GM19023 (cell line): ENCODE results near the gene KANSL1.

Experiments
- ATAC-seq: cut with Tn5 transposase; IDR thresholded peaks from one replicate; pipeline ENCODE4 v1.9.1; 2021; ENCODE audit warnings: mild to moderate bottlenecking, moderate library complexity; ENCODE audit not compliant: unreplicated experiment

Gene KANSL1

DNA sequence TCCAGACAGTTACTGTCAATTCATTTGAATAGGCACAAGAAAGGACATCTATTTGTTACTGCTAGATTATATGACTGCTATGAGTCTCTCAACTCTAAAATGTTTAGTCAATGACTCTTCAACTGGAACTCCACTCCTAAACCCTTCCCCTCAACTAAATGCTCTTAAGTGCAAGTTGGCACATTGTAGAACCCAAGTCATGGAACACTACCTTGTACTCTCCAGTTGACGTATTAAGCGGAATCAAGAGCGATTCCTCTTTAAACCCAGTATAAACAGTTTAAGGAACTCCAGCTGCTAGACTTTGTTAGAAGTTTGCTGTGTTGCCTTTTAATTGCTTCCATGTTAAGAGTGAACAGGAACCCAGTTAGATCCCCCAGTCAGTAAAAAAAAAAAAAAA is 149.6 kb downstream of the KANSL1 start:
- no peak for ATAC-seq

DNA sequence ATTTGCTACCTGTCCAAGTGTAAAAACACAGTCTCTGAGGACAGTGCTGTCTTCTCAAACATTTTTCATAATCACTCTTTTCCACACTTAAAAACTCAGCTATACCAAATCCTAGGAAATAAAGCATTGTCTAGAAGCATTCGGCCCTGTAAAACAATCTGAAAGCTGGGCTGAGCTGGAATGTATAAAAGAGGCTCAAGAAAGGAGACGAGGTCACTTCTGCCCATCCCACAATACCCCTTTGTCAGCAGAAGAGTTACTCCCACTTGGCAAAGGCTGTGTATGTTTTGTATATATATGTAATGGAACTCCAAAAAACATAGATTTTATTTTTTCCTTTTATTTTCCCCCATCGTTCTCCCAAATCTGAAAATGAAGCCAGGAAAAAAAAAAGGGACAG is 150.3 kb downstream of the KANSL1 start:
- no peak for ATAC-seq

DNA sequence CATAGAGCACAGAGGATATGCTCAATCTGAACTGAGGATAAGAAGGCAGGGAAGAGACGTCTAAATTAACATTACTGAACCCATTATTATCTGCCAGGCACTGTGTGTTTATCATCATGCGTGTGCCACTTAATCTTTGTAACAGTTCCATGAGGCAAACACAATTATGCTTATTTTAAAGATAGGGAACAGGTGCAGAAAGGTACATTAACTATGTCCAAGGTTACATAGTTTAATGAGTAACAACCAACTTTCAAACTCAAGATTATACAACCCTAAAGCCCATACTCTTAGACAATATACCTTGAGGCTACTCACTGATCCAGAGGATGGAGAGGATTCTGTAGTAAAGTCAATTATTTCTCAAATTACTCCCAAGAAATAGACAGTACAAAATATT is 151.0 kb downstream of the KANSL1 start:
- no peak for ATAC-seq

DNA sequence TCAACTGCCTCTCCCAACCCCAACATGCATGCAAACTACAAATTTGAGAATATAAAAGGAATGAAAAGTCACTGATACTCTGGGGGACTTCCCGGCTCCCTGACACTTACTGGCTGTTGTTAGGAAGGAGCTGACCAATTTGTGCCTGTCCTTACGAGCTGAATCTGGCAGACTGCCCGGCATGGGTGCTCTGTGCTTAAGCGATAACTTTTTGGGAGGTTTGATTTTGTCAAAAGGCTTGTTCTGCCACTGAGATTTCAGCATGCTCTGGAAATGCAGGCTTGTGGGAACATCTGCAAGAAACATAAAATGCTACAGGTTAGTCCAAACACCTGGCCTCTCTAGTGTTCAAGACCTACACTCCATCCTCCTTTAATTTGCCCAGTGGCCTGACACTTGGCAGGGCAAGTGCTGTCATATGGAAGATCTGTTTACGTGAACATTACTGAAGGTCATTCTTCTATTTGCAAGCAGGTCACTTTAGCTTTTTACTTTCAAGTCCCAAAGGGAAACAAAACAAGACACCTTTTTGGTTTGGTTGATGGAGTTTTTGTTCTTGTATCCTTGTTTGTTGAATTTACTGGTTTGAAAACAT is 153.5 kb downstream of the KANSL1 start:
- no peak for ATAC-seq

DNA sequence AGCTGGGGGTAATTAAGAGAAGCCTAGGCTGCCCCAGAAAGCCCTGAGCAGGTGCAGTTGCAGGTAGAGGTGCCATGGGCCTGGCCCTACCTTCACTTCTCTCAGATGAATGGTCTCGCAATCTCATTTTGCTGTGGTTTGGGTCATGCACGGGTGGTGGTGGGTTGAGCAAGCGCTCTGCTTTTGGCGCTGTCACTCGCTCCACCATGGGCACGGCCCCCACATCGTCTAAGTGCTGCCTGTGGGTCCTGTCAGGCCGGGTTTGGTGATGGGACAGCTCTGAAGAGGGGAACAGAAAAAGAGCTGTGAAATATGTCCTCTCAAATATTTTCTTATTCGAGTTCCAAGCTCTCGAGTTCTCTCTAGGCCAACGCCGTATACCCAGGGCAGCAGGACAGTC is 154.3 kb downstream of the KANSL1 start:
- ATAC-seq: no peak

DNA sequence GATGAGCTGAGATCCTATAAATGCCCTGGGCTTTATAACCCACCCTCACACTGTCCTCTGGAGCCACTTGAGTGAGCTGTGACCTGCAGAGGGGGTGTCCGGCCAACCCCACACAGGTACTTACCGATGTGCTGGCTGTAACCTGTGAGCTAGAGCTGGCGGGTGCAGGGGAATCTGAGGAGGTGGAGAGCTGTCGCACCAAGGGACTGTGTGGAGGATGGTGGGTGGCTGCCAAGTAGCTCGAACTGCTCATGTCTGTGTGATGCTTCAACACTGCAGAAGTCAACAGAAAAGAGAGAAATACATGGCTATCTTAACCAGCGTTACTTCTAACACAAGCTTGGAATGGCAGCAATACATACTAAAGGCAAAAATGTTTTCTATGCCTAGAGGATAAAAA is 154.8 kb downstream of the KANSL1 start:
- ATAC-seq: no peak

DNA sequence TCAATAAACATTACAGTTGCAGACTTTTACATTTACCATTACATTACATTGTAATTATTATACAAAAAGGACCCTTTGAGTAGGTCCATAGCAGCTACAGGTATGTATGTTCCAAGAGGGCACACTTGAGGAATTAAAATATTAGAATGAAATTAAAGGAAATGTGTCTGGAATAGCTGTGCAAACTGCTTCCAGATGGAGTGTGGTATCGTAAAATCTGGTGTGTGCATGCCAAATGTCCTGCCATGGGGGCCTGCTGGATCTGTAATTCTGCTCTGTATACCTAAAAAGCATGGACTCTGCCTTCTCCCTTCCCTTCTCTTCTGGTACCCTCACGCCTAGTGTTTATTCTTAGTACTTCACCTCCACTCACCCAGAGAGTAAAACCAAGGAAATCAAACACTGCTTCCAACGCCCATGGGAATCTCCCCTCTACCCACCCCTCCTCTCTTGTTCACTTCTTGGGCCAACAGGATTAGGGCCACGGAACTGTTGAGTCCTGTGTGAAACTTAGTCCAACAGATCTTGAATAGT is 155.4 kb downstream of the KANSL1 start:
- no peak for ATAC-seq

DNA sequence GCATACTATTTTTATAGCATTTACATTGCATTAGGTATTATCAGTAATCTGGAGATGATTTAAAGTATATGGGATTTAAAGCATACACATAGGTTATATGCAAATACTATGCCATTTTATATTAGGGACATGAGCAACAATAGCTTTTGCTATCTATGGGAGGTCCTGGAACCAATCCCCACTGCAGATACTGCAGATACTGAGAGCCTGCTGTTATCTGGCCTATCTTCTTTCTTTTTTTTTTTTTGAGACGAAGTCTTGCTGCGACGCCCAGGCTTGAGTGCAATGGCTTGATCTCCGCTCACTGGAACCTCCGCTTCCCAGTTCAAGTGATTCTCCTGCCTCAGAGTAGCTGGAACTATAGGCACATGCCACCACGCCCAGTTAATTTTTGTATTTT is 156.7 kb downstream of the KANSL1 start:
- no peak for ATAC-seq

DNA sequence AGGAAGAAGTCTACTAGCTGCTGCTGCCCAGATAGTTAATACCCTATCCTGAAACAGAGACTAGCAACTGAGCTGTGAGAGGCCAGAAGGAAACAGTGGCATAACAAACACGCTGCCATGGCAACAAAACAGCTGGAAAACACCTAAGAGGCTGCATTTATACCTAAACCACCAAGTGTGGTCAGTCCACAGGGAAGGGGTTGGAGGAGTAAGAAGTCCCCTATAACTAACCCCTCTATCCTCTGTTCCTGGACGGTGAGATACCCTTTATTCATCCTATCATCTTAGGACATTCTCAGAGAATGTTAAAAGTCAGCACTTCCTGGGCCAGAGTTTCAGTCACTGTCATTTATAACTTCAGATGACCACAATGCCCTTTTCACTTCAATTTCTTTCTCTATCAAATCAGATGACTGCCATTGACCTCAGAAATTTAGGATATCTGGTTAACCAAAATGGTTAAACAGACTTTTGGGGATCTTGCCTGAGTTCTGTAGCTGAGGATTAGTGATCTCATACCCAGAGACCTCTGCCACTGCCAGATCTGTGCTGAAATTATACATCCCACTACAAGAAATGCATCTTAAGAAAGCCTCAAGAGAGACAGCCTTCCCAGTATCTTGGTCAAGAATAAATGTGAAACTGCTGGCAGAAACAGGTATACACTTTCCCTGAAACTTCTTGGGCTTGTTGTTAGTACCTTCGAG is 158.0 kb downstream of the KANSL1 start:
- ATAC-seq: no peak

DNA sequence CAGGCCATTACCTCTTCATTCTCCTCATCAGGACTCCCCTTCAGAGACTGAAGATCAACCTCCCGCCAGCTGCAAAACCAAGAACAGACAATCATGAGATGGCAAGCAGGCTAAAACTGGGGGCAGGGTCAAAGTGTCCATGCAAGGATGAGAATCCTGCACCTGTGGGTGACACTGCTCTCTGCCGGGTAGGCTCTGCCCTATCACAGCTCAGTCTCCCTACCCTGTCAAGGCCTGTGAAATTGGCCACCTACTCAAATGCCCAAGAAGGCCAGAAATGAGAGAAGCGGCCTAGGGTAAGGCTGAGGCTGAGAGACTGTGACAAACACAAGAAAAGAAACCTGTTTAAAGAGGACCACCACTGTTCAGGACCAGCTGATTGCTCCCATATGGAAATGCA is 159.8 kb downstream of the KANSL1 start:
- ATAC-seq: no peak

DNA sequence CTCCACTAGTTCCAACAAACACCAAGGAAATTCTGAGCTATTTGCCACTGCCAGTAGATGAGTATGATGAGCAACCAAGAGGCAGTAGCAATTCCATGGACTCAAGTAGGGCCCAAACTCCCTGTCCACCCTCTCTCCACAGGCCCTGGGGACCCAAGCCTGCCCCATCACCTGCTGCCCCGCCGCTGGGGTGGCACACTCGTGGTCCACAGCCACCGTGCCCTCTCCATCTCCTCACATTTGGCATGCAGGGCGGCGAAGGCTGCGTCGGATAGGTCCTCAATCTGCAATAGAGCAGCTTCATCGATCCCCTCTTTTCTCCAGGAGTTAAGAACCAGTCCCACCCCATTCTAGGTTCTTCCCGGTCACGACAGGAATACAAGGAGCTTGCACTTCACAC is 160.3 kb downstream of the KANSL1 start:
- no peak for ATAC-seq

DNA sequence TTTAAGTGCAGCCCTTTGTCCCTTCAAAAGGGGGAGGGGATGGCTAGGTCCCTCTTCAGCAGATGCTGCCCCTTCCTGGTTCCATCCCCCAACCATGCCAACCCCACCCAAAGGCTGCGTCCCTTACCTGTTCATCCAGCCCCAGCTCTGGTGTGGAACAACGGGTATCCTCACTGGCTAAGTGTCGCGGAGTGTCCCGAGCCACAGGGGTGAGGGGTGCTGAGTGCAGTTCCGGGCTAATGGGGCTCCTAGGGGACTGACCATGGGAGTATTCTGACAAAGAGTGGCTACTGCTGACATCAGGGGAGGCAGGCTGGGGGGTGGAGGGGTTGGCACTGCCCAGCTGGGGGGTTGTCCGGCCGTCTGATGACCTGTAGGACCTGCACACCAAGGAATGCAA is 161.3 kb downstream of the KANSL1 start:
- ATAC-seq: no peak

DNA sequence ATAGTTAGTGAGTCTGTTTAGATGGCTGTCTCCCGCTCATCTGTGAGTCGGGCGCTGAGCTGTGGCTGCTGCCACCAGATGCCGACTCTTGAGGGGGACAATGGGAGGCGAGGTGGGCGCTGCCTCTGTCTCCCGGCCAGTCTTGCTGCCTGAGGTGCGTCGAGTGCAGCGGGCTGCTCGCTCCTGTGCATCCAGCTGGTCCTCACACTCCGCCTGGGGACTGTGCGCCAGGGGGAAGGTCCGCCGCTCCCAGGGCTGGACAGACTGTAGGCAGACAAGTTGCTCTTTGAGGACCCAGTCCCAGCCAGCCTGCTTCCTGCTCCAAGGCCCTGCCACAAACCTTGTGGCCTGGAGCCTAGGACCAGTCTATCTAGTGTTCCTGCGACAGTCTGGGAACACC is 161.8 kb downstream of the KANSL1 start:
- ATAC-seq: no peak

DNA sequence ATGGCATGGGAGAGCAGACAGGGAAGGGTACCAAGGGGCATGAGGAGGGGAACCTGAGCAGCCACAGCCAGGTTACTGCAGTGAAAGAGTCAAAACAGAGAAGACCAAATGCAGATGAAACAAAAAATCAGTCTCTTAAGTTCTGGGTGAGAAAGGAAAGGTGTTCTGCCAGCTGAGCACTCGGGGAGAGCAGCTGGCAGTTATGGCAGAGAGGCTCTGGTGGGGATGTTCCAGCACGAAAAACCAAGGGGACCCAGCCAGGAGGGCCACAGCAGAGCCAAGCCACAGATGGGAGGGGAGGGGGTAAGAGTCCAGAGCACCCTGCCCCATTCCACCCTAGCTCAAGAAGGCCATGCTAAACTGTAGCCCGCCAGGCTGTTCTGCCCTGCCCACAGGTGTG is 162.5 kb downstream of the KANSL1 start:
- no peak for ATAC-seq

DNA sequence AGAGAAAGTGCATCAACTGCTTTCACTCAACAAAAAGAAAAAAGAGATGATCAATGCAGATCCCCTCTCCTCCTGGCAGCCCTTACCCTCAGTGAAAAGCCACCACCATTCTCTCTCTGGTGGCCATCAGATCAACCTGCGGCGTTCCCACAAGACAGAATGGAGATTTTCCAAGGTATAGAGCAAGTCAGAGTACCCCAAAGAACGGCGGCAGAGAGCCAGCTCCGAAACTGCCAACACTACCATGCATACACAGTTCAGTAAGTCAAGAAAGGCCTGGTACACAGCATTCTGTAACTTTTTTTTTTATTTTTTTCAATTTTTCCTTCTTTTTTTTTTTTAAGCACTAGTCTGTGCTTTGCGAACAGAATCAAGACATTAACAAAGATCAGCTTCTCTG is 163.6 kb downstream of the KANSL1 start:
- no peak for ATAC-seq

DNA sequence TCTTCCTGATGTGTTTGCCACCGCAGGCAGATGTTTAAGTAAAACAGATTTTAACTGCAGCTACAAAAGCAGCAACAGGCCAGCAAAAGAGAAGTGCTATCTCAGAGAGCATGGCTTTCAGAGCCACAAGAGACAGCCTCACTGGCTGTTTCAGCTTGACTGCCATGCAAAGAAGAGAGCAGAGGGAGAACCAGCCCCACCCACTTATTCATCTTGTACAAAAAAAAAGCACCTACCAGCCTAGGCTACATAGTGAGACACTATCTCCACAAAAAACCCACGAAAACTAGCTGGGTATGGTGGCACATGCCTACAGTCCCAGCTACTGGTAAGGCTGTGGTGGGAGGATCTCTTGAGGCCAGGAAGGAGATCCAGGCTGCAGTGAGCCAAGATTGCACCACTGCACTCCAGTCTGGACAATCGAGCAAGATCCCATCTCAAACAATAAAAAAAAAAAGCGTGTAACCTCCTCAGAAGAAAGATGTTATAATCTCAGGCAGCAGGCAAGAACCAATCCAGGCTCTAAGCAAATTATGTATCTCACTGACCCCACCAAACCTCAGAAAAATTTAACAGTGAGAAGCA is 164.2 kb downstream of the KANSL1 start:
- ATAC-seq: no peak

DNA sequence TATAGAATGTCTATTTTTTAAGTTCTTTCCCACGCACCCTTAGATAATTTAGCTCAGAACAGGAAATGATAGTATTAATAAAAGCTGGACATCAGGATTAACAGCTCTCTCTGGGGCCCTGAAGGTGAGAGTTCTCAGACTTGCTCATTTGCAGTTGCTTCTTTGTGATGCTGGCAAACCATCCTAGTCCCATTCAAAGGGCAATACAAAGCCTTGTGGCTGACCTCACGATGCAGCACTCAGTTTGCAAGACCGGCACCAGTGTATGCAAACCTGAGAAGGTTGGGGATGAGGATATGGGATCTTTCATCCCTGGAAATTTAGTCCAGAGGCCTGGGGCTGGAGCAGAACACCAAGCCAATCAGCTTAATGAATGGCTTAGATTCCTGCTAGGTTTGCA is 164.9 kb downstream of the KANSL1 start:
- no peak for ATAC-seq

DNA sequence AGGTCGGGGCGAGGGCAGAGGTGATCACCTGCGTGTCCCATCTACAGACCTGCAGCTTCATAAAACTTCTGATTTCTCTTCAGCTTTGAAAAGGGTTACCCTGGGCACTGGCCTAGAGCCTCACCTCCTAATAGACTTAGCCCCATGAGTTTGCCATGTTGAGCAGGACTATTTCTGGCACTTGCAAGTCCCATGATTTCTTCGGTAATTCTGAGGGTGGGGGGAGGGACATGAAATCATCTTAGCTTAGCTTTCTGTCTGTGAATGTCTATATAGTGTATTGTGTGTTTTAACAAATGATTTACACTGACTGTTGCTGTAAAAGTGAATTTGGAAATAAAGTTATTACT is 165.3 kb downstream of the KANSL1 start:
- ATAC-seq: no peak

DNA sequence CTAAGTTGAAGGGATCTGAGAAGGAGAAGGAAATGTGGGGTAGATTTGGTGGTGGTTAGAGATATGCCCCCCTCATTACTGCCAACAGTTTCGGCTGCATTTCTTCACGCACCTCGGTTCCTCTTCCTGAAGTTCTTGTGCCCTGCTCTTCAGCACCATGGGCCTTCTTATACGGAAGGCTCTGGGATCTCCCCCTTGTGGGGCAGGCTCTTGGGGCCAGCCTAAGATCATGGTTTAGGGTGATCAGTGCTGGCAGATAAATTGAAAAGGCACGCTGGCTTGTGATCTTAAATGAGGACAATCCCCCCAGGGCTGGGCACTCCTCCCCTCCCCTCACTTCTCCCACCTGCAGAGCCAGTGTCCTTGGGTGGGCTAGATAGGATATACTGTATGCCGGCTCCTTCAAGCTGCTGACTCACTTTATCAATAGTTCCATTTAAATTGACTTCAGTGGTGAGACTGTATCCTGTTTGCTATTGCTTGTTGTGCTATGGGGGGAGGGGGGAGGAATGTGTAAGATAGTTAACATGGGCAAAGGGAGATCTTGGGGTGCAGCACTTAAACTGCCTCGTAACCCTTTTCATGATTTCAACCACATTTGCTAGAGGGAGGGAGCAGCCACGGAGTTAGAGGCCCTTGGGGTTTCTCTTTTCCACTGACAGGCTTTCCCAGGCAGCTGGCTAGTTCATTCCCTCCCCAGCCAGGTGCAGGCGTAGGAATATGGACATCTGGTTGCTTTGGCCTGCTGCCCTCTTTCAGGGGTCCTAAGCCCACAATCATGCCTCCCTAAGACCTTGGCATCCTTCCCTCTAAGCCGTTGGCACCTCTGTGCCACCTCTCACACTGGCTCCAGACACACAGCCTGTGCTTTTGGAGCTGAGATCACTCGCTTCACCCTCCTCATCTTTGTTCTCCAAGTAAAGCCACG is 165.9 kb downstream of the KANSL1 start:
- no peak for ATAC-seq

DNA sequence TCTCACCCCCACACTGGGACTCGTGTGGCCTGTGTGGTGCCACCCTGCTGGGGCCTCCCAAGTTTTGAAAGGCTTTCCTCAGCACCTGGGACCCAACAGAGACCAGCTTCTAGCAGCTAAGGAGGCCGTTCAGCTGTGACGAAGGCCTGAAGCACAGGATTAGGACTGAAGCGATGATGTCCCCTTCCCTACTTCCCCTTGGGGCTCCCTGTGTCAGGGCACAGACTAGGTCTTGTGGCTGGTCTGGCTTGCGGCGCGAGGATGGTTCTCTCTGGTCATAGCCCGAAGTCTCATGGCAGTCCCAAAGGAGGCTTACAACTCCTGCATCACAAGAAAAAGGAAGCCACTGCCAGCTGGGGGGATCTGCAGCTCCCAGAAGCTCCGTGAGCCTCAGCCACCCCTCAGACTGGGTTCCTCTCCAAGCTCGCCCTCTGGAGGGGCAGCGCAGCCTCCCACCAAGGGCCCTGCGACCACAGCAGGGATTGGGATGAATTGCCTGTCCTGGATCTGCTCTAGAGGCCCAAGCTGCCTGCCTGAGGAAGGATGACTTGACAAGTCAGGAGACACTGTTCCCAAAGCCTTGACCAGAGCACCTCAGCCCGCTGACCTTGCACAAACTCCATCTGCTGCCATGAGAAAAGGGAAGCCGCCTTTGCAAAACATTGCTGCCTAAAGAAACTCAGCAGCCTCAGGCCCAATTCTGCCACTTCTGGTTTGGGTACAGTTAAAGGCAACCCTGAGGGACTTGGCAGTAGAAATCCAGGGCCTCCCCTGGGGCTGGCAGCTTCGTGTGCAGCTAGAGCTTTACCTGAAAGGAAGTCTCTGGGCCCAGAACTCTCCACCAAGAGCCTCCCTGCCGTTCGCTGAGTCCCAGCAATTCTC is 166.8 kb downstream of the KANSL1 start:
- ATAC-seq: no peak
